HepG2 (cell line): ENCODE results near the gene RPL4. TPM values are rescaled to one million over a fixed set of nuclear protein-coding genes. Genes with fewer than 3 reads are reported as not detected.

Experiments used
- ATAC-seq: fragments of 200-7000 bp; cut with Tn5 transposase; 3 replicates; pipeline ENCODE4 v1.9.1; 2020; ENCODE audit warnings: mild to moderate bottlenecking, moderate library complexity
- BruUV-seq: library from RNA; stranded (reverse); fragments of 400-500 nt; replicated peaks from 2 replicates; lab custom pipeline; 2021; lab: Mats Ljungman, UMichigan
- CTCF ChIA-PET: fragments of 300-600 bp; formaldehyde crosslinking; extraction: SDS; loops from one replicate; lab custom pipeline; 2021; ENCODE audit warnings: low total read pairs, inconsistent platforms, low intra/inter-chr PET ratio; lab: Yijun Ruan, JAX
- POLR2A ChIA-PET: fragments of 350-600 bp; sonication (Branson Sonifier 250); formaldehyde crosslinking; loops from one replicate; lab custom pipeline; 2020; ENCODE audit warnings: antibody characterized with exemption, inconsistent platforms; lab: Yijun Ruan, JAX
- DNase-seq: peaks from one replicate; pipeline ENCODE4 v3.0.0-alpha.2; 2015; ENCODE audit warnings: low spot score
- FAIRE-seq: peaks from 3 replicates; lab custom pipeline; 2011; peaks lifted over from hg19 to GRCh38; lab: Jason Lieb, UNC
- H2AFZ ChIP-seq: one replicate; pipeline ENCODE4 v1.6.1; 2011; ENCODE audit warnings: low read length, inconsistent platforms
- H3K27ac ChIP-seq: fragments of 300-600 bp; 3 replicates; pipeline ENCODE4 v1.8.0; 2011; ENCODE audit warnings: mixed run types, mild to moderate bottlenecking, mixed read lengths, low read length, inconsistent platforms; ENCODE audit not compliant: insufficient read depth; ENCODE audit errors: extremely low read length
- H3K27me3 ChIP-seq, 2 experiments: fragments of 200-600 bp in 1 of 2; 2 replicates in 1 of 2; 3 replicates in 1 of 2; pipeline versions ENCODE4 v1.6.0 to v1.8.0; 2011; ENCODE audit warnings: low read length in 2 of 2, mild to moderate bottlenecking in 2 of 2, moderate library complexity in 2 of 2, inconsistent platforms in 1 of 2; ENCODE audit not compliant: insufficient read depth in 2 of 2, control insufficient read depth in 1 of 2
- H3K36me3 ChIP-seq, 2 experiments: fragments of 200-600 bp in 1 of 2; replicated peaks in 1 of 2; 2 replicates in 1 of 2; 3 replicates in 1 of 2; pipeline versions ENCODE4 v1.5.1 to v1.8.0; 2011; ENCODE audit warnings: low read length in 2 of 2, inconsistent platforms in 1 of 2; ENCODE audit not compliant: insufficient read depth in 2 of 2, control insufficient read depth in 1 of 2
- H3K4me1 ChIP-seq: 2 replicates; pipeline ENCODE4 v1.5.1; 2012; ENCODE audit warnings: low read length, inconsistent platforms; ENCODE audit not compliant: insufficient read depth
- H3K4me2 ChIP-seq: 2 replicates; pipeline ENCODE4 v1.6.0; 2011; ENCODE audit warnings: low read depth, low read length, inconsistent platforms
- H3K4me3 ChIP-seq, 3 experiments: fragments of 200-600 bp in 1 of 3; sonication (generic), shearing (Covaris generic) in 1 of 3; replicated peaks in 1 of 3; 2 replicates each; pipeline ENCODE4 v1.5.1; 2011 to 2016; ENCODE audit warnings: low read length in 3 of 3, inconsistent platforms in 2 of 3, low read depth in 2 of 3, mild to moderate bottlenecking in 2 of 3, control low read depth in 1 of 3, mixed read lengths in 1 of 3; ENCODE audit not compliant: insufficient read depth in 1 of 3
- H3K79me2 ChIP-seq: one replicate; pipeline ENCODE4 v1.6.1; 2011; ENCODE audit warnings: low read length, inconsistent platforms; ENCODE audit not compliant: insufficient read depth
- H3K9ac ChIP-seq: 2 replicates; pipeline ENCODE4 v1.6.0; 2011; ENCODE audit warnings: mild to moderate bottlenecking, low read depth, low read length, inconsistent platforms; ENCODE audit not compliant: insufficient read depth
- H3K9me3 ChIP-seq: 2 replicates; pipeline ENCODE4 v1.5.1; 2012; ENCODE audit warnings: mild to moderate bottlenecking, low read length
- H4K20me1 ChIP-seq: 2 replicates; pipeline ENCODE4 v1.6.0; 2011; ENCODE audit warnings: inconsistent platforms, mild to moderate bottlenecking, low read length, moderate library complexity; ENCODE audit not compliant: insufficient read depth
- ARNT2 ChIP-seq: sonication (generic); formaldehyde crosslinking; IDR thresholded peaks from 2 replicates; pipeline ENCODE4 v1.8.0; 2022; ENCODE audit warnings: mild to moderate bottlenecking, low read depth, missing genetic modification reagents, moderate library complexity
- ELK4 ChIP-seq: sonication (generic); formaldehyde crosslinking; IDR thresholded peaks from 2 replicates; pipeline ENCODE4 v1.9.0; 2021; ENCODE audit warnings: missing genetic modification reagents, borderline replicate concordance
- HCFC1 ChIP-seq: fragments of 150-350 bp; IDR thresholded peaks from 2 replicates; pipeline ENCODE4 v1.6.1; 2014; ENCODE audit warnings: low read depth, low read length
- HNF1A ChIP-seq, 2 experiments: sonication (generic) in 1 of 2; formaldehyde crosslinking in 1 of 2; IDR thresholded peaks; 2 replicates each; pipeline versions ENCODE4 v1.4.0 to v1.6.1; 2016 to 2020; ENCODE audit warnings: borderline replicate concordance in 1 of 2, low read depth in 1 of 2, mild to moderate bottlenecking in 1 of 2, missing genetic modification reagents in 1 of 2
- HOXA5 ChIP-seq: sonication (generic); formaldehyde crosslinking; IDR thresholded peaks from 2 replicates; pipeline ENCODE4 v1.4.0; 2020; ENCODE audit warnings: missing genetic modification reagents
- KDM3A ChIP-seq: IDR thresholded peaks from 2 replicates; pipeline ENCODE4 v1.6.1; 2018; ENCODE audit warnings: low read depth, missing compliant biosample characterization
- MAFG ChIP-seq: sonication (generic); formaldehyde crosslinking; IDR thresholded peaks from 2 replicates; pipeline ENCODE4 v1.5.1; 2020; ENCODE audit warnings: mild to moderate bottlenecking, missing genetic modification reagents
- NBN ChIP-seq: fragments of 450-650 bp; conservative IDR thresholded peaks from 2 replicates; pipeline ENCODE4 v1.6.1; 2017
- POGZ ChIP-seq: sonication (generic); formaldehyde crosslinking; IDR thresholded peaks from 2 replicates; pipeline ENCODE4 v1.4.0; 2020; ENCODE audit warnings: mild to moderate bottlenecking, missing genetic modification reagents
- RARA ChIP-seq: IDR thresholded peaks from 2 replicates; pipeline ENCODE4 v1.6.1; 2016; ENCODE audit warnings: missing genetic modification reagents, missing compliant biosample characterization
- SRSF1 ChIP-seq: fragments of 200-400 bp; formaldehyde crosslinking; optimal IDR thresholded peaks from 2 replicates; pipeline ENCODE3; 2017; ENCODE audit warnings: mild to moderate bottlenecking, low read depth, low read length, moderate library complexity
- YEATS2 ChIP-seq: sonication (generic); formaldehyde crosslinking; IDR thresholded peaks from 2 replicates; pipeline ENCODE4 v1.4.0; 2020; ENCODE audit warnings: missing genetic modification reagents, borderline replicate concordance
- ZMYM2 ChIP-seq: sonication (generic); formaldehyde crosslinking; IDR thresholded peaks from 2 replicates; pipeline ENCODE4 v1.8.0; 2022; ENCODE audit warnings: mild to moderate bottlenecking, missing genetic modification reagents
- ZNF577 ChIP-seq: sonication (generic); formaldehyde crosslinking; IDR thresholded peaks from 2 replicates; pipeline ENCODE4 v1.4.0; 2020; ENCODE audit warnings: mild to moderate bottlenecking, low read depth, missing genetic modification reagents, borderline replicate concordance
- ZSCAN12 ChIP-seq: sonication (generic); formaldehyde crosslinking; IDR thresholded peaks from 2 replicates; pipeline ENCODE4 v1.9.0; 2021; ENCODE audit warnings: mild to moderate bottlenecking, missing genetic modification reagents
- WGBS: methylation state at CpG from one replicate; pipeline ENCODE4 v1.1.6; 2017; ENCODE audit warnings: low lambda C conversion rate; 5-methylcytosine and 5-hydroxymethylcytosine counted together
- in situ Hi-C: cut with HindIII; loops from 2 replicates; pipeline ENCODE4 v1.10.0; 2017; ENCODE audit warnings: low pct_unique_long_range_greater_than_20kb; ENCODE audit not compliant: extremely low pct_ligation_motif_present
- intact Hi-C: fragments of 100-400 bp; cut with micrococcal nuclease; formaldehyde crosslinking; loops from one replicate; pipeline ENCODE4 v1.10.0; 2022; ENCODE audit not compliant: unreplicated experiment
- polyA plus RNA-seq, 8 experiments: library from polyadenylated mRNA; depleted of rRNA in 3 of 8; stranded (reverse) in 7 of 8; unstranded in 1 of 8; fragments of >200 nt; fragmentation: Illumina TruSeq in 4 of 8; extraction: Trizol in 4 of 8; gene quantifications; 2 replicates each; pipeline versions ENCODE4 v1.2.1 to v1.2.3, GENCODE V29; 2011 to 2016; ENCODE audit warnings: low read depth in 4 of 8, missing spikeins in 1 of 8, mixed read lengths in 1 of 8; ENCODE audit not compliant: insufficient read depth in 1 of 8
- total RNA-seq, 5 experiments: library from RNA; depleted of rRNA; stranded (reverse); fragments of >200 nt; fragmentation: Illumina TruSeq; extraction: Trizol; gene quantifications; 2 replicates each; pipeline ENCODE4 v1.2.3, GENCODE V29; 2016; ENCODE audit warnings: low read depth in 1 of 5
- TF ChIP-seq, protein P1 (sequence below): sonication (generic); formaldehyde crosslinking; IDR thresholded peaks from 2 replicates; pipeline ENCODE4 v1.4.0; 2020; ENCODE audit warnings: mild to moderate bottlenecking, missing genetic modification reagents

The RPL4 gene
- total and polyA plus RNA-seq, 2 of the 13 experiments (the other 11 are each of a cell fraction or from before 2014, with no cell fraction given): 3,630 to 3,960 TPM

DNA sequence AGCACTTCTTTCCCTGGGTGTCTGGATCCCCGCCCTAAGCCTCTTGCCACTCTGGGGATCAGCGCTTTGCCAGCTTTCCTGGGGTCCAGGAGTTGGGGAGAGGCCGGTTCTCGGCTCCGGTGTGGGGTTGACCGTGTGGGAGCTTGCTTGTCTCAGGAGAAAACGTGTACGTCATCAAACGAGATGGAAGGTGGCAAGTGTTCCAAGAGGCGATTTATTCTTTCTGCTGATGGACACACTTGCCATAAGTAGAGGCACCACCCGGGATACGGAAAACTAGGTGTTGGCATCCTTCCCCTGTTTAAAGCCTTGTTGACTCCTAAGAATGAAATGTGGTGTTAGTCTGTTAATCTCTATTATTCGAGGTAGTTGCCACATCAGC is 766 bp upstream of the RPL4 start (continued):
- TF ChIP-seq ZSCAN12 (CRISPR knock-in tag): no peak
- no peak for TF ChIP-seq KDM3A (CRISPR knock-in tag)

DNA sequence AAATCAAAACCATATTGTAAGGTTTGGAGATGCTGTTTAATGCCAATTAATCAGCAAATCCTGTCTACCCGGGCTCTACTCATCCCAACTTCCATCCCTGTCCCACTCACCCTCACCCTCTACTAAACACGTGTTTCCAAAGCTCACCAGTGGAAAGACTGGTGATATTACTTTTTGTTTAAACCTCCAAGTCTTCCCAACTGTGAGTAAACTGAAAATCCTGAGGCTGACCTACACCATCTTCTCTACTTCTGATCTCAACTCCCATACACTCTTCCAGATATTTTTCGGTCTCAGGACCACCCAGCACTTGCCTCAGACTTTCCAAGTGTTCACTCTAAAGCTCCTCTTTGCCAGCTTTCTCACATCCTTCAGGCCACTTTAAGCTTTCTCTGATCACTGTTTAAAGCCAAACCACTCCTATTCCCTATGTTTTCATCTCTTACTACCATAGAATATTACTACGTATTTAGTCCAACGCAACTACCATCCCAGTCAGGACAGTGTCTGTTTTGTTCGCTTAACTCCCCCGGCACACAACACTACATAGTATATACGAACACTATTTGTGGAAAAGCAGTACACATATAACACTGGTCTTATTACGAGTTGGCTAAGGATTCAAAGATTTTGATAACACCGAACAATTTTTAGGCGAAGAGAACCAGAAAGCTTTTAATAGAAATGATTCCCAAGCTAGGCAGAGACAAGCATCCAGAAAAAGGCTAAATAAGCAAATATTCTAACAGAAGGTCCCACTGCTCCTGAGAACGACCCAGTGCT is 684 bp downstream of the RPL4 start:
- no peak for FAIRE-seq
- Histone ChIP-seq H3K27me3 (peaks cover 0 to 5% of the 10 kb centered on the region in 2 experiments; a peak in 1 of 5 replicates), H3K9me3 (no peaks in the 10 kb centered on the region), H3K4me3 (peak overlapping the region; percentile 69 to 100 (median 88)), H3K4me2 (peak overlapping the region; percentile 93), H4K20me1 (peaks cover 31% of the 10 kb centered on the region), H2AFZ (no peak overlapping the region), H3K4me1 (peaks cover 50% of the 10 kb centered on the region), H3K27ac (peak overlapping the region; percentile 89), H3K79me2 (peaks cover 55% of the 10 kb centered on the region), H3K36me3 (peaks cover 6 to 42% of the 10 kb centered on the region in 2 experiments; a peak in 4 of 5 replicates), H3K9ac (peak overlapping the region; percentile 96)
- WGBS: under 1% methylated on average over 12 of the region's 12 CpGs
- CTCF ChIA-PET: no interaction called here
- in situ Hi-C loops: no loop called here
- POLR2A ChIA-PET: interaction anchor here (0.5 to 1.3 kb wide), 2 partner anchors 9 to 121 kb away, joined by 3 read pairs; no protein-coding TSS in a partner anchor
- BruUV-seq: TSS peak; percentile 69
- intact Hi-C loops: no loop called here
- no peak for DNase-seq
- ATAC-seq: no peak
- TF ChIP-seq MAFG (CRISPR knock-in tag): no peak
- no peak for TF ChIP-seq ELK4 (CRISPR knock-in tag)
- TF ChIP-seq ZMYM2: no peak
- no peak for TF ChIP-seq HNF1A (IDR thresholded peaks at IDR 0.05; ENCODE audit: low read depth)
- TF ChIP-seq HNF1A (CRISPR knock-in tag; IDR thresholded peaks at IDR 0.05; ENCODE audit: borderline replicate concordance): no peak
- no peak for TF ChIP-seq HOXA5 (CRISPR knock-in tag)
- TF ChIP-seq SRSF1: no peak
- no peak for TF ChIP-seq ZNF577 (CRISPR knock-in tag)
- TF ChIP-seq, protein P1, sequence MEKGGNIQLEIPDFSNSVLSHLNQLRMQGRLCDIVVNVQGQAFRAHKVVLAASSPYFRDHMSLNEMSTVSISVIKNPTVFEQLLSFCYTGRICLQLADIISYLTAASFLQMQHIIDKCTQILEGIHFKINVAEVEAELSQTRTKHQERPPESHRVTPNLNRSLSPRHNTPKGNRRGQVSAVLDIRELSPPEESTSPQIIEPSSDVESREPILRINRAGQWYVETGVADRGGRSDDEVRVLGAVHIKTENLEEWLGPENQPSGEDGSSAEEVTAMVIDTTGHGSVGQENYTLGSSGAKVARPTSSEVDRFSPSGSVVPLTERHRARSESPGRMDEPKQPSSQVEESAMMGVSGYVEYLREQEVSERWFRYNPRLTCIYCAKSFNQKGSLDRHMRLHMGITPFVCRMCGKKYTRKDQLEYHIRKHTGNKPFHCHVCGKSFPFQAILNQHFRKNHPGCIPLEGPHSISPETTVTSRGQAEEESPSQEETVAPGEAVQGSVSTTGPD (CRISPR knock-in tag): no peak
- no peak for TF ChIP-seq NBN
- TF ChIP-seq ARNT2: 0 out of 2 replicates have a peak, but pooled peaks have one; percentile 30
- TF ChIP-seq POGZ (CRISPR knock-in tag): no peak
- no peak for TF ChIP-seq HCFC1
- no peak for TF ChIP-seq RARA (CRISPR knock-in tag)
- no peak for TF ChIP-seq YEATS2 (CRISPR knock-in tag)
